H1 (cell line): ENCODE data around the gene STEAP1B. TPM values are rescaled to one million over a fixed set of nuclear protein-coding genes. Genes with fewer than 3 reads are reported as not detected.

Experiments used
- CTCF ChIA-PET: fragments of 300-600 bp; sonication (Branson Sonifier 250); formaldehyde crosslinking; loops from one replicate; lab custom pipeline; 2021; ENCODE audit not compliant: partially characterized antibody; lab: Charles Lee
- POLR2A ChIA-PET: fragments of 300-600 bp; sonication (Branson Sonifier 250); formaldehyde crosslinking; loops from one replicate; lab custom pipeline; 2021; ENCODE audit warnings: inconsistent platforms; ENCODE audit not compliant: partially characterized antibody; lab: Charles Lee
- DNase-seq, 2 experiments: peaks; one replicate each; pipeline versions ENCODE4 v3.0.0 to v3.0.0-alpha.2; 2010 to 2022; ENCODE audit warnings: low spot score in 2 of 2, low read depth in 1 of 2, mixed read lengths in 1 of 2
- FAIRE-seq: peaks from 2 replicates; lab custom pipeline; 2011; peaks lifted over from hg19 to GRCh38; lab: Jason Lieb, UNC
- H2AFZ ChIP-seq: 2 replicates; pipeline ENCODE4 v1.8.1; 2012; ENCODE audit warnings: low read length, inconsistent platforms
- H2AK5ac ChIP-seq: 2 replicates; pipeline ENCODE4 v1.6.1; 2013; ENCODE audit warnings: low read depth, low read length
- H2BK120ac ChIP-seq: replicated peaks from 2 replicates; pipeline ENCODE3; 2013; ENCODE audit warnings: low read depth, low read length, inconsistent platforms
- H2BK12ac ChIP-seq: 2 replicates; pipeline ENCODE4 v1.6.1; 2013; ENCODE audit warnings: low read depth, low read length
- H2BK15ac ChIP-seq: 2 replicates; pipeline ENCODE4 v1.6.1; 2013; ENCODE audit warnings: low read length
- H2BK20ac ChIP-seq: 2 replicates; pipeline ENCODE4 v1.6.1; 2013; ENCODE audit warnings: low read length
- H2BK5ac ChIP-seq: 2 replicates; pipeline ENCODE4 v1.6.1; 2013; ENCODE audit warnings: low read depth, low read length
- H3K14ac ChIP-seq: 2 replicates; pipeline ENCODE4 v1.6.1; 2013; ENCODE audit warnings: inconsistent platforms; ENCODE audit not compliant: insufficient read length
- H3K18ac ChIP-seq: 2 replicates; pipeline ENCODE4 v1.6.1; 2013; ENCODE audit warnings: low read length; ENCODE audit errors: extremely low read depth
- H3K23ac ChIP-seq: 2 replicates; pipeline ENCODE4 v1.6.1; 2013; ENCODE audit warnings: inconsistent platforms; ENCODE audit not compliant: insufficient read length
- H3K23me2 ChIP-seq: 2 replicates; pipeline ENCODE4 v1.6.1; 2013; ENCODE audit warnings: low read depth, low read length
- H3K27ac ChIP-seq: 2 replicates; pipeline ENCODE4 v1.6.1; 2011; ENCODE audit warnings: low read depth, low read length, inconsistent platforms
- H3K27me3 ChIP-seq, 4 experiments: replicated peaks in 1 of 4; 1 replicate in 1 of 4; 2 replicates in 3 of 4; pipeline versions ENCODE4 v1.6.1 to v1.8.1; 2011 to 2013; ENCODE audit warnings: low read length in 3 of 4, mild to moderate bottlenecking in 3 of 4, inconsistent platforms in 2 of 4, mixed read lengths in 2 of 4, moderate library complexity in 1 of 4; ENCODE audit not compliant: control insufficient read depth in 3 of 4, insufficient read depth in 3 of 4; ENCODE audit errors: extremely low read depth in 1 of 4
- H3K36me3 ChIP-seq, 4 experiments: 2 replicates each; pipeline versions ENCODE4 v1.6.1 to v1.8.1; 2011 to 2013; ENCODE audit warnings: mild to moderate bottlenecking in 4 of 4, low read length in 3 of 4, moderate library complexity in 2 of 4, control low read depth in 1 of 4, inconsistent platforms in 1 of 4; ENCODE audit not compliant: insufficient read depth in 4 of 4, control insufficient read depth in 2 of 4
- H3K4ac ChIP-seq: replicated peaks from 2 replicates; pipeline ENCODE3; 2013; ENCODE audit warnings: low read length, low read depth, mixed read lengths, inconsistent platforms; ENCODE audit not compliant: insufficient read length
- H3K4me1 ChIP-seq, 4 experiments: replicated peaks in 1 of 4; 1 replicate in 1 of 4; 2 replicates in 3 of 4; pipeline versions ENCODE4 v1.6.1 to v1.8.1; 2011 to 2013; ENCODE audit warnings: low read length in 3 of 4, inconsistent platforms in 2 of 4, mixed read lengths in 1 of 4; ENCODE audit not compliant: insufficient read depth in 4 of 4, control insufficient read depth in 3 of 4
- H3K4me2 ChIP-seq, 2 experiments: 2 replicates each; pipeline versions ENCODE4 v1.6.1 to v1.8.1; 2011 to 2013; ENCODE audit warnings: low read depth in 2 of 2, low read length in 2 of 2, control low read depth in 1 of 2, inconsistent platforms in 1 of 2, mild to moderate bottlenecking in 1 of 2; ENCODE audit not compliant: insufficient read depth in 1 of 2
- H3K4me3 ChIP-seq, 4 experiments: fragments of 200-600, 300-600 bp in 1 of 4; sonication (generic), shearing (Covaris generic), sonication (Bioruptor Twin) in 1 of 4; 2 replicates each; pipeline versions ENCODE4 v1.5.1 to v1.8.1; 2011 to 2016; ENCODE audit warnings: low read length in 4 of 4, low read depth in 3 of 4, control low read depth in 2 of 4, inconsistent platforms in 2 of 4, mild to moderate bottlenecking in 2 of 4, mixed read lengths in 1 of 4, moderate library complexity in 1 of 4; ENCODE audit not compliant: insufficient read depth in 2 of 4; ENCODE audit errors: extremely low read depth in 1 of 4
- H3K56ac ChIP-seq: replicated peaks from 2 replicates; pipeline ENCODE3; 2013; ENCODE audit warnings: low read depth, mild to moderate bottlenecking, mixed read lengths, low read length, inconsistent platforms; ENCODE audit not compliant: insufficient read length
- H3K79me1 ChIP-seq: 2 replicates; pipeline ENCODE4 v1.6.1; 2013; ENCODE audit warnings: low read depth, low read length, control low read depth
- H3K79me2 ChIP-seq, 2 experiments: 2 replicates each; pipeline versions ENCODE4 v1.6.1 to v1.8.1; 2012 to 2013; ENCODE audit warnings: low read length in 2 of 2, mild to moderate bottlenecking in 2 of 2, inconsistent platforms in 1 of 2; ENCODE audit not compliant: insufficient read depth in 2 of 2, control insufficient read depth in 1 of 2
- H3K9ac ChIP-seq, 4 experiments: replicated peaks in 1 of 4; 1 replicate in 1 of 4; 2 replicates in 3 of 4; pipeline versions ENCODE4 v1.6.1 to v1.8.1; 2011 to 2013; ENCODE audit warnings: low read depth in 3 of 4, low read length in 3 of 4, control low read depth in 2 of 4, mild to moderate bottlenecking in 2 of 4, moderate library complexity in 2 of 4, inconsistent platforms in 1 of 4; ENCODE audit errors: extremely low read depth in 1 of 4
- H3K9me3 ChIP-seq, 2 experiments: 2 replicates each; pipeline versions ENCODE4 v1.6.1 to v1.8.1; 2012 to 2013; ENCODE audit warnings: mild to moderate bottlenecking in 2 of 2, moderate library complexity in 2 of 2, control low read depth in 1 of 2, inconsistent platforms in 1 of 2, low read depth in 1 of 2, low read length in 1 of 2, mixed read lengths in 1 of 2; ENCODE audit not compliant: insufficient read depth in 2 of 2
- H4K20me1 ChIP-seq, 2 experiments: replicated peaks in 1 of 2; 2 replicates each; pipeline versions ENCODE3 to v1.8.1; 2011 to 2013; ENCODE audit warnings: inconsistent platforms in 2 of 2, low read length in 2 of 2, mild to moderate bottlenecking in 1 of 2; ENCODE audit not compliant: insufficient read depth in 2 of 2, control insufficient read depth in 1 of 2
- H4K5ac ChIP-seq: 2 replicates; pipeline ENCODE4 v1.6.1; 2013; ENCODE audit warnings: low read length, low read depth, mixed read lengths, inconsistent platforms; ENCODE audit not compliant: insufficient read length
- H4K8ac ChIP-seq: 2 replicates; pipeline ENCODE4 v1.8.0; 2013; ENCODE audit warnings: mild to moderate bottlenecking, moderate library complexity, low read length, inconsistent platforms; ENCODE audit not compliant: insufficient read depth; ENCODE audit errors: extremely low read depth
- H4K91ac ChIP-seq: replicated peaks from 2 replicates; pipeline ENCODE3; 2013; ENCODE audit warnings: low read length, mixed read lengths, inconsistent platforms; ENCODE audit not compliant: insufficient read length
- NRF1 ChIP-seq: IDR thresholded peaks from 2 replicates; pipeline ENCODE4 v1.6.1; 2011; ENCODE audit warnings: mild to moderate bottlenecking, low read depth, low read length, improper control_type of control experiment
- RBBP5 ChIP-seq: IDR thresholded peaks from 2 replicates; pipeline ENCODE4 v1.7.1; 2012; ENCODE audit warnings: low read depth, mild to moderate bottlenecking, inconsistent platforms, low read length, moderate library complexity, borderline replicate concordance
- RNF2 ChIP-seq: fragments of 200-900, 300-1000 bp; sonication (generic); IDR thresholded peaks from 2 replicates; pipeline ENCODE4 v1.7.1; 2016; ENCODE audit warnings: borderline replicate concordance, low read depth, mild to moderate bottlenecking, antibody characterized with exemption, low read length; ENCODE audit not compliant: poor library complexity, severe bottlenecking; ENCODE audit errors: missing control alignments
- RXRA ChIP-seq: IDR thresholded peaks from 2 replicates; pipeline ENCODE4 v1.6.1; 2011; ENCODE audit warnings: low read depth, mild to moderate bottlenecking, low read length, moderate library complexity; ENCODE audit not compliant: insufficient read depth
- SP1 ChIP-seq: IDR thresholded peaks from 2 replicates; pipeline ENCODE4 v1.6.1; 2011; ENCODE audit warnings: low read depth, low read length
- TAF1 ChIP-seq: IDR thresholded peaks from 2 replicates; pipeline ENCODE4 v1.6.1; 2011; ENCODE audit warnings: mild to moderate bottlenecking, low read depth, low read length
- WGBS, 2 experiments: shearing (Covaris generic) in 1 of 2; methylation state at CpG; one replicate each; pipeline versions ENCODE4 v1.1.6 to v1.1.7; 2013 to 2015; ENCODE audit warnings: low lambda C conversion rate in 2 of 2, mixed read lengths in 2 of 2, inconsistent platforms in 1 of 2, low coverage in 1 of 2, missing lambda C conversion rate in 1 of 2; ENCODE audit not compliant: insufficient replicate concordance in 2 of 2, insufficient coverage in 1 of 2, insufficient read length in 1 of 2; ENCODE audit errors: extremely low coverage in 1 of 2, missing lambda C conversion rate in 1 of 2; 5-methylcytosine and 5-hydroxymethylcytosine counted together
- polyA plus RNA-seq, 7 experiments: library from polyadenylated mRNA; depleted of rRNA in 3 of 7; stranded (reverse) in 5 of 7; unstranded in 2 of 7; fragments of >200 nt in 5 of 7; fragments of 200-250 nt in 2 of 7; gene quantifications; 1 replicate in 5 of 7; 2 replicates in 1 of 7; 4 replicates in 1 of 7; pipeline versions ENCODE4 v1.2.1 to v1.2.3, GENCODE V29; 2011 to 2013; ENCODE audit warnings: missing spikeins in 2 of 7, mixed read lengths in 2 of 7
- total RNA-seq: library from RNA; stranded (reverse); fragmentation: NEBNext Ultra II Directional; extraction: Animal tissue kit (Norgen Biotek cat#: 25700); gene quantifications from 2 replicates; pipeline ENCODE4 v1.2.1, GENCODE V29; 2021

Gene STEAP1B
- total and polyA plus RNA-seq, 2 of the 8 experiments (the other 6 are each of a cell fraction or from before 2014, with no cell fraction given), result 5.4 to 8.7 TPM

GRCh38 chr7:22443370-22444180, 56.4 kb downstream of the STEAP1B start:
- no peak for FAIRE-seq
- no peak overlapping the region for H3K9ac ChIP-seq
- H2BK5ac ChIP-seq, result no peak overlapping the region
- H3K4me2 ChIP-seq, result no peak overlapping the region
- POLR2A ChIA-PET, result interaction anchor here (1.2 kb wide), 1 partner anchor 11 kb away, joined by 4 read pairs; no protein-coding TSS in a partner anchor
- no peak overlapping the region for H3K27ac ChIP-seq
- no peaks in the 10 kb centered on the region for H4K20me1 ChIP-seq
- H4K91ac ChIP-seq, result no peak overlapping the region
- no peak overlapping the region for H3K18ac ChIP-seq
- no peaks in the 10 kb centered on the region for H3K79me2 ChIP-seq
- H2BK20ac ChIP-seq, result no peak overlapping the region
- H3K4ac ChIP-seq, result no peak overlapping the region
- no peak overlapping the region for H2BK120ac ChIP-seq
- no peak overlapping the region for H2AK5ac ChIP-seq
- TF ChIP-seq RBBP5 (no peak), RXRA (no peak), SP1 (no peak), RNF2 (no peak), NRF1 (no peak), TAF1 (no peak)
- TF ChIP-seq, all 59 proteins: peak for 0
- Histone ChIP-seq H3K56ac (no peak overlapping the region), H3K14ac (no peak overlapping the region), H3K23ac (no peak overlapping the region), H3K27me3 (no peaks in the 10 kb centered on the region), H3K79me1 (no peaks in the 10 kb centered on the region), H2BK12ac (no peak overlapping the region), H2BK15ac (no peak overlapping the region), H3K23me2 (no peaks in the 10 kb centered on the region), H3K36me3 (no peaks in the 10 kb centered on the region), H4K5ac (no peak overlapping the region), H3K4me3 (no peak overlapping the region), H3K4me1 (peaks cover 0 to 10% (median 2%) of the 10 kb centered on the region in 4 experiments; a peak in 2 of 7 replicates), H3K9me3 (no peaks in the 10 kb centered on the region), H2AFZ (no peak overlapping the region), H4K8ac (no peak overlapping the region)
- DNase-seq, result no peak
- CTCF ChIA-PET, result interaction anchor here (1.7 to 2.4 kb wide), 4 partner anchors 9 to 118 kb away, joined by 5 to 20 read pairs (median 6); no protein-coding TSS in a partner anchor
- 91% methylated on average over 7 of the region's 7 CpGs; no CpG with 5 or more reads in 1 of the 2 experiments for WGBS, 2 experiments
